SK-N-SH treated with all-trans-retinoic acid at 6 μM for 48 hours (cell line): ENCODE results near the gene IQCF2.
"Not testable (repeated sequence)": the region's sequence is repeated elsewhere in the genome, so short reads cannot be mapped to it uniquely, and the experiment has no call there.

Experiments
- ATAC-seq: fragments of 200-7000 bp; cut with Tn5 transposase; 3 replicates; pipeline ENCODE4 v1.9.1; 2020; ENCODE audit warnings: mild to moderate bottlenecking, moderate library complexity
- ARNTL ChIP-seq: fragments of 450-650 bp; formaldehyde crosslinking; IDR thresholded peaks from 2 replicates; pipeline ENCODE4 v1.5.0; 2020; ENCODE audit warnings: low read depth, mild to moderate bottlenecking, moderate library complexity, borderline replicate concordance
- BACH2 ChIP-seq: fragments of 250-450 bp; sonication (Bioruptor Pico); IDR thresholded peaks from 2 replicates; pipeline ENCODE4 v1.9.0; 2021; ENCODE audit warnings: mild to moderate bottlenecking, borderline replicate concordance
- CSDC2 ChIP-seq: fragments of 250-450 bp; sonication (Bioruptor Pico); IDR thresholded peaks from 2 replicates; pipeline ENCODE4 v1.5.0; 2020; ENCODE audit warnings: mild to moderate bottlenecking, moderate library complexity
- ESRRG ChIP-seq: fragments of 250-450 bp; sonication (Bioruptor Pico); IDR thresholded peaks from 2 replicates; pipeline ENCODE4 v1.6.1; 2021; ENCODE audit warnings: mild to moderate bottlenecking
- GLIS3 ChIP-seq: fragments of 250-450 bp; sonication (Bioruptor Pico); IDR thresholded peaks from 2 replicates; pipeline ENCODE4 v1.5.0; 2020; ENCODE audit warnings: mild to moderate bottlenecking, moderate library complexity
- ISL1 ChIP-seq: fragments of 250-450 bp; sonication (Bioruptor Pico); IDR thresholded peaks from 2 replicates; pipeline ENCODE4 v2.1.2; 2022; ENCODE audit warnings: mild to moderate bottlenecking, moderate library complexity
- OSR1 ChIP-seq: fragments of 250-450 bp; sonication (Bioruptor Pico); IDR thresholded peaks from 2 replicates; pipeline ENCODE4 v1.8.0; 2022; ENCODE audit warnings: moderate library complexity, mild to moderate bottlenecking, inconsistent platforms
- PPARA ChIP-seq: fragments of 250-450 bp; sonication (Bioruptor Pico); IDR thresholded peaks from 2 replicates; pipeline ENCODE4 v1.5.0; 2020; ENCODE audit warnings: mild to moderate bottlenecking, borderline replicate concordance
- RARB ChIP-seq: fragments of 250-450 bp; sonication (Bioruptor Pico); IDR thresholded peaks from 2 replicates; pipeline ENCODE4 v1.8.0; 2021; ENCODE audit warnings: mild to moderate bottlenecking, moderate library complexity
- SNAI2 ChIP-seq: fragments of 250-450 bp; sonication (Bioruptor Pico); IDR thresholded peaks from 2 replicates; pipeline ENCODE4 v1.5.0; 2020; ENCODE audit warnings: mild to moderate bottlenecking, moderate library complexity
- TCF4 ChIP-seq: fragments of 250-450 bp; sonication (Bioruptor Pico); IDR thresholded peaks from 2 replicates; pipeline ENCODE4 v1.8.0; 2021; ENCODE audit warnings: mild to moderate bottlenecking, moderate library complexity, borderline replicate concordance
- TOX ChIP-seq: fragments of 250-450 bp; sonication (Bioruptor Pico); IDR thresholded peaks from 2 replicates; pipeline ENCODE4 v1.8.0; 2021; ENCODE audit warnings: mild to moderate bottlenecking, moderate library complexity, borderline replicate concordance
- ZC3H10 ChIP-seq: fragments of 250-450 bp; sonication (Bioruptor Pico); IDR thresholded peaks from 2 replicates; pipeline ENCODE4 v1.5.1; 2021; ENCODE audit warnings: mild to moderate bottlenecking, moderate library complexity
- ZFP3 ChIP-seq: fragments of 250-450 bp; sonication (Bioruptor Pico); IDR thresholded peaks from 2 replicates; pipeline ENCODE4 v1.5.0; 2020; ENCODE audit warnings: mild to moderate bottlenecking, moderate library complexity
- ZFP30 ChIP-seq: fragments of 450-650 bp; formaldehyde crosslinking; IDR thresholded peaks from 2 replicates; pipeline ENCODE4 v1.5.0; 2022; ENCODE audit warnings: mild to moderate bottlenecking, moderate library complexity
- ZNF70 ChIP-seq: fragments of 450-650 bp; formaldehyde crosslinking; IDR thresholded peaks from 2 replicates; pipeline ENCODE4 v1.5.0; 2020; ENCODE audit warnings: mild to moderate bottlenecking, moderate library complexity
- ZNF8 ChIP-seq: fragments of 450-650 bp; formaldehyde crosslinking; IDR thresholded peaks from 2 replicates; pipeline ENCODE4 v1.5.0; 2020; ENCODE audit warnings: mild to moderate bottlenecking, moderate library complexity
- TF ChIP-seq, protein P1 (sequence below): fragments of 250-450 bp; sonication (Bioruptor Pico); IDR thresholded peaks from 2 replicates; pipeline ENCODE4 v1.5.0; 2020; ENCODE audit warnings: mild to moderate bottlenecking, moderate library complexity
- TF ChIP-seq, protein P2 (sequence below): fragments of 250-450 bp; sonication (Bioruptor Pico); IDR thresholded peaks from 2 replicates; pipeline ENCODE4 v1.8.0; 2021; ENCODE audit warnings: low read depth, mild to moderate bottlenecking, moderate library complexity, borderline replicate concordance
- TF ChIP-seq, protein P3 (sequence below): fragments of 250-450 bp; sonication (Bioruptor Pico); IDR thresholded peaks from 2 replicates; pipeline ENCODE4 v1.5.1; 2020; ENCODE audit warnings: low read depth, mild to moderate bottlenecking, moderate library complexity

IQCF2 gene

DNA sequence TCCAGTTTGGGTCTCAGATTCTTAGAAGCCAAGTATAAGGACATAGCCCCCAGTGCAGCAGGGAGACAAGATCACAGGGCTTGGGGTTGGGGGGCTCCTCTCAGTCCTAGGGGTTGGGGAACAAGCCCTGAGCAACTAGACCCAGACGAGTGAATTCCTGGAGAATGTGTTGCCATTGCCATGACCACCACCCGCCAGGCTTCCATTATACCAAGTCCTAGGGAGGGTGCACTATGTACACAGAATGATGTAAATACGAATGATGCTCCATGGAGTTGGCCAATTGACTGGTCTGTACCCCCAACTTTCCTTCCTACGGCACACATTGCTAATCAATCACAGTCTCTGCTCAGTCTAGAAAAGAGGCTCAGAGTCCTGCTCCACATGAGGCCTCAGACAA lies 33.0 kb downstream of the IQCF2 start:
- no peak for ATAC-seq
- TF ChIP-seq ISL1 (CRISPR knock-in tag) = no peak
- TF ChIP-seq ZC3H10 (CRISPR knock-in tag) = no peak
- TF ChIP-seq ZNF70 (CRISPR knock-in tag) = no peak
- no peak for TF ChIP-seq SNAI2 (CRISPR knock-in tag)
- TF ChIP-seq BACH2 (CRISPR knock-in tag) = no peak
- no peak for TF ChIP-seq PPARA (CRISPR knock-in tag)
- TF ChIP-seq RARB (CRISPR knock-in tag) = no peak
- no peak for TF ChIP-seq ZFP30
- TF ChIP-seq ZNF8 (CRISPR knock-in tag) = no peak

DNA sequence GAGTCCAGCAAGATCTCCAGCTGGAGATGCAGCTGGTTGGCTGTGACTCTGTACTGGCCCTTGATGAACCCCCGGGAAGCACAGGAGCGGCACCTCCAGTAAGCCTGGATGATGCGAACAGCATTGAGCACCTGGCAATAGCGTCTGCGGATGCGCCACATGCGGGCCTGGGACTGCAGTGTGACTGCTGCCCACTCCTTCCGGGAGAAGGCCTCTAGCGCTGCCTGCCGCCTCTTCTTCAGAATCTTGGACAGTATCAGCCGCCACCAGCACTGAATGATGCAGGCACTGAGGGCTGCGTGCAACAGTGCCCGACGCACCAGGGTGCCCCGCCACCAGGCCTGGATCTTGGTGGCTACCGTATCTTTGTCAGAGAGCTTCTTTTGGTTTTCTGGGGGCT lies 33.5 kb downstream of the IQCF2 start:
- TF ChIP-seq ZNF8 (CRISPR knock-in tag) (no peak), OSR1 (CRISPR knock-in tag) (no peak), GLIS3 (CRISPR knock-in tag) (no peak), TOX (CRISPR knock-in tag) (no peak), BACH2 (CRISPR knock-in tag) (no peak), PPARA (CRISPR knock-in tag) (no peak), ZFP3 (CRISPR knock-in tag) (no peak), ZNF70 (CRISPR knock-in tag) (no peak), TCF4 (CRISPR knock-in tag) (no peak), ESRRG (CRISPR knock-in tag) (no peak)
- TF ChIP-seq, protein P1, sequence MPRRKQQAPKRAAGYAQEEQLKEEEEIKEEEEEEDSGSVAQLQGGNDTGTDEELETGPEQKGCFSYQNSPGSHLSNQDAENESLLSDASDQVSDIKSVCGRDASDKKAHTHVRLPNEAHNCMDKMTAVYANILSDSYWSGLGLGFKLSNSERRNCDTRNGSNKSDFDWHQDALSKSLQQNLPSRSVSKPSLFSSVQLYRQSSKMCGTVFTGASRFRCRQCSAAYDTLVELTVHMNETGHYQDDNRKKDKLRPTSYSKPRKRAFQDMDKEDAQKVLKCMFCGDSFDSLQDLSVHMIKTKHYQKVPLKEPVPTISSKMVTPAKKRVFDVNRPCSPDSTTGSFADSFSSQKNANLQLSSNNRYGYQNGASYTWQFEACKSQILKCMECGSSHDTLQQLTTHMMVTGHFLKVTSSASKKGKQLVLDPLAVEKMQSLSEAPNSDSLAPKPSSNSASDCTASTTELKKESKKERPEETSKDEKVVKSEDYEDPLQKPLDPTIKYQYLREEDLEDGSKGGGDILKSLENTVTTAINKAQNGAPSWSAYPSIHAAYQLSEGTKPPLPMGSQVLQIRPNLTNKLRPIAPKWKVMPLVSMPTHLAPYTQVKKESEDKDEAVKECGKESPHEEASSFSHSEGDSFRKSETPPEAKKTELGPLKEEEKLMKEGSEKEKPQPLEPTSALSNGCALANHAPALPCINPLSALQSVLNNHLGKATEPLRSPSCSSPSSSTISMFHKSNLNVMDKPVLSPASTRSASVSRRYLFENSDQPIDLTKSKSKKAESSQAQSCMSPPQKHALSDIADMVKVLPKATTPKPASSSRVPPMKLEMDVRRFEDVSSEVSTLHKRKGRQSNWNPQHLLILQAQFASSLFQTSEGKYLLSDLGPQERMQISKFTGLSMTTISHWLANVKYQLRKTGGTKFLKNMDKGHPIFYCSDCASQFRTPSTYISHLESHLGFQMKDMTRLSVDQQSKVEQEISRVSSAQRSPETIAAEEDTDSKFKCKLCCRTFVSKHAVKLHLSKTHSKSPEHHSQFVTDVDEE (CRISPR knock-in tag) = no peak
- TF ChIP-seq, protein P2, sequence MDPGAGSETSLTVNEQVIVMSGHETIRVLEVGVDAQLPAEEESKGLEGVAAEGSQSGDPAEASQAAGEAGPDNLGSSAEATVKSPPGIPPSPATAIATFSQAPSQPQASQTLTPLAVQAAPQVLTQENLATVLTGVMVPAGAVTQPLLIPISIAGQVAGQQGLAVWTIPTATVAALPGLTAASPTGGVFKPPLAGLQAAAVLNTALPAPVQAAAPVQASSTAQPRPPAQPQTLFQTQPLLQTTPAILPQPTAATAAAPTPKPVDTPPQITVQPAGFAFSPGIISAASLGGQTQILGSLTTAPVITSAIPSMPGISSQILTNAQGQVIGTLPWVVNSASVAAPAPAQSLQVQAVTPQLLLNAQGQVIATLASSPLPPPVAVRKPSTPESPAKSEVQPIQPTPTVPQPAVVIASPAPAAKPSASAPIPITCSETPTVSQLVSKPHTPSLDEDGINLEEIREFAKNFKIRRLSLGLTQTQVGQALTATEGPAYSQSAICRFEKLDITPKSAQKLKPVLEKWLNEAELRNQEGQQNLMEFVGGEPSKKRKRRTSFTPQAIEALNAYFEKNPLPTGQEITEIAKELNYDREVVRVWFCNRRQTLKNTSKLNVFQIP = no peak
- ATAC-seq = no peak

DNA sequence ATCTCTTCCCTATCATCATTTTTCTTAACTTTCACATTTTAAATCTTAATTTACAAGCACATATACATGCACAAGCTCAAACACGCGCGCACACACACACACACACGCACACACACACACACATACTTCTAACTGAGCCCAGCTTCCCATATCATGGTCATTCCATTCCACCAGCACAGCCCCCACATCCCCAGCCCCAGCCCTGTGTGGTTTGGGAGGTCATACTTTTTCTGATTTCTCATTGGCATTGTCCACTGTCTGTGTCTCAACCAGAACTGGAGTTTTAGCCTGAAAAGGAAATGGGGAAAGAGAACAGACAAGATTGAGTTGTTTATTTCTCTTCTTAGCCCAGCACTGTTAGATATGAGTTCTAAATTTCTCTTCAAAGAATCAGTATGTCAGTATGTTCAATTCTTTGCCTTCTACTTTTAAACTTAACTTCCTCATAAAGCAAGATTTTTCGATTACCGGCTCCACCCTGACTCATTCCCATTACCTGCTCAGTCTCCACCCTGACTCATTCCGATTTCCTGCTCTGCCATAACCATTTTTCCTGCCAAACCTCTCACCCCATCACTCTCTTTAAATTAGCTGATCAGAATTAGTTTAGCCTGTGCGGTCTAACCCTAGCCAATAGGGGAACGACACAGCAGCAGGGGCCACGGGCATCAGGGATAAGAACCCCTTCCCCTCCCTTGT lies 35.3 kb downstream of the IQCF2 start:
- no peak for ATAC-seq
- TF ChIP-seq TOX (CRISPR knock-in tag) (no peak), ZNF8 (CRISPR knock-in tag) (no peak)

DNA sequence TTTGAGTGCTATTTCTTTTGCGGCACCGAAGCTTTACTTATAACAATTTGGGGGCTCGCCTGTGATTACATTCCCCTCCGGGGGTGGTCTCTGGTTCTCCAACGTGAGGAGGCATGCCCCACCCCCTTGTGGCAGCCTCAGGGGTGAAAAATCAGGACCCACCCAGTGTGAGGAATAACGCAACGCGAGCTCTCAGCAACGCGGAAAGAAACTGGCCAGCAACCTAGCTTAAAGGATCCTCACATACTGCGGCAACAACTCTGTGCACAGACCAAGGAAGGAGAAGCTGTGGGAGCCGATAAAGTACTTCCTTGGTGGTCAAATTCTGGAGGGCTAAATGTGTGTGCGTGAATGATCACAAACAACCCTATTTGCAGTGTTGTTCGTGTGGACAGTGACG lies 36.0 kb downstream of the IQCF2 start:
- ATAC-seq = no peak
- no peak for TF ChIP-seq ZNF70 (CRISPR knock-in tag)
- no peak for TF ChIP-seq GLIS3 (CRISPR knock-in tag)
- TF ChIP-seq ESRRG (CRISPR knock-in tag) = no peak
- TF ChIP-seq ARNTL (CRISPR knock-in tag) = no peak
- TF ChIP-seq, protein P3, sequence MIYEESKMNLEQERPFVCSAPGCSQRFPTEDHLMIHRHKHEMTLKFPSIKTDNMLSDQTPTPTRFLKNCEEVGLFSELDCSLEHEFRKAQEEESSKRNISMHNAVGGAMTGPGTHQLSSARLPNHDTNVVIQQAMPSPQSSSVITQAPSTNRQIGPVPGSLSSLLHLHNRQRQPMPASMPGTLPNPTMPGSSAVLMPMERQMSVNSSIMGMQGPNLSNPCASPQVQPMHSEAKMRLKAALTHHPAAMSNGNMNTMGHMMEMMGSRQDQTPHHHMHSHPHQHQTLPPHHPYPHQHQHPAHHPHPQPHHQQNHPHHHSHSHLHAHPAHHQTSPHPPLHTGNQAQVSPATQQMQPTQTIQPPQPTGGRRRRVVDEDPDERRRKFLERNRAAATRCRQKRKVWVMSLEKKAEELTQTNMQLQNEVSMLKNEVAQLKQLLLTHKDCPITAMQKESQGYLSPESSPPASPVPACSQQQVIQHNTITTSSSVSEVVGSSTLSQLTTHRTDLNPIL (CRISPR knock-in tag) = no peak
- TF ChIP-seq ZC3H10 (CRISPR knock-in tag) = no peak
- TF ChIP-seq BACH2 (CRISPR knock-in tag) = no peak
- TF ChIP-seq SNAI2 (CRISPR knock-in tag) = no peak
- no peak for TF ChIP-seq ISL1 (CRISPR knock-in tag)
- TF ChIP-seq CSDC2 (CRISPR knock-in tag) = no peak
- no peak for TF ChIP-seq PPARA (CRISPR knock-in tag)
- TF ChIP-seq ZFP30 = no peak

DNA sequence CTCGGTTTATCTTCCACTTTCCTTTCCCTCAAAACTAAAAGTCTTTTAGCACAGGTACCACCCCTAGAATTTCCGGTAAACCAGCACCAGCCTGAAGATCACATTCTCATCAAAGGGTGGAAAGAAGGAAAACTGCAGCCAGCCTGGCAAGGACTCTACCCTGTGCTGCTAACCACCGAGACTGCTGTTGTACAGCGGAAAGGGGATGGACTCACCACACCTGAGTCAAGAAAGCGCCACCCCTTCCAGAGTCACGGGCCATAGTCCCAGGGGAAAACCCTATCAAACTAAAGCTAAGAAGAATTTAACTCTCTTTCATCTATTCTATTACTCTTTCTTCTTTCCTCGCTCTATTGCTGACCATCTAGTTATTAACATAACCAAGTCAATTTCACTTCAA lies 38.6 kb downstream of the IQCF2 start:
- not testable (repeated sequence) for ATAC-seq

DNA sequence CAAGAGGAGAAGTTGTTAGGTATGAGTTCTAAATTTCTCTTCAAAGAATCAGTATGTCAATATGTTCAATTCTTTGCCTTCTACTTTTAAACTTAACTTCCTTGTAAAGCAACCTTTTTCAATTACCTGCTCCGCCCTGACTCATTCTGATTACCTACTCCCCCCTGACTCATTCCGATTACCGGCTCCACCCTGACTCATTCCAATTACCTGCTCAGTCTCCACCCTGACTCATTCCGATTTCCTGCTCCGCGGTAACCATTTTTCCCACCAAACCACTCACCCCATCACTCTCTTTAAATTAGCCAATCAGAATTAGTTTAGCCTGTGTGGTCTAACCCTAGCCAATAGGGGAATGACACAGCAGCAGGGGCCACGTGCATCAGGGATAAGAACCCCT lies 40.9 kb downstream of the IQCF2 start:
- not testable (repeated sequence) for ATAC-seq
